Gastrocnemius medialis (tissue), 4 donors: ENCODE data around the gene HOXB1. TPM values are rescaled to one million over a fixed set of nuclear protein-coding genes. Genes with fewer than 3 reads are reported as not detected.

Source experiments
- ATAC-seq, 2 donors: fragments of 150-250 bp; one replicate each; pipeline ENCODE4 v1.9.1; 2016
- DNase-seq, 2 donors: peaks; one replicate each; pipeline ENCODE4 v3.0.0-alpha.2; 2019
- H3K27ac ChIP-seq, 4 donors: fragments of 200-600 bp; sonication (generic); 1 replicate in 1 of 4; 2 replicates in 3 of 4; pipeline ENCODE4 v1.5.1; 2016 to 2018; ENCODE audit warnings: mild to moderate bottlenecking in 2 of 4, moderate library complexity in 1 of 4
- H3K27me3 ChIP-seq, 3 donors: fragments of 200-600 bp; sonication (generic) in 2 of 3; 1 replicate in 1 of 3; 2 replicates in 2 of 3; pipeline versions ENCODE4 v1.5.1 to v1.6.0; 2016 to 2019; ENCODE audit warnings: mild to moderate bottlenecking in 1 of 3, moderate library complexity in 1 of 3
- H3K36me3 ChIP-seq, 2 donors: fragments of 200-600 bp; sonication (generic) in 1 of 2; one replicate each; pipeline ENCODE4 v1.5.1; 2017 to 2018
- H3K4me1 ChIP-seq, 2 donors: fragments of 200-600 bp; sonication (generic) in 1 of 2; one replicate each; pipeline ENCODE4 v1.5.1; 2016 to 2017; ENCODE audit warnings: mild to moderate bottlenecking in 2 of 2
- H3K4me3 ChIP-seq, 4 donors: fragments of 200-600 bp; sonication (generic) in 3 of 4; 1 replicate in 1 of 4; 2 replicates in 3 of 4; pipeline ENCODE4 v1.5.1; 2016 to 2019; ENCODE audit warnings: mild to moderate bottlenecking in 2 of 4
- H3K9me3 ChIP-seq, 3 donors: fragments of 200-600 bp; sonication (generic) in 2 of 3; 1 replicate in 1 of 3; 2 replicates in 2 of 3; pipeline ENCODE4 v1.5.1; 2016 to 2019
- POLR2A ChIP-seq, 2 donors: fragments of 450-650 bp; IDR thresholded peaks; one replicate each; pipeline ENCODE4 v1.6.1; 2017; ENCODE audit warnings: antibody characterized with exemption in 2 of 2, mild to moderate bottlenecking in 2 of 2, moderate library complexity in 2 of 2
- in situ Hi-C, 4 donors: fragments of 200-750 bp; cut with MboI; loops; one replicate each; pipeline versions ENCODE4 v1.15.0 to v1.8.0; 2017; ENCODE audit warnings: low sequenced_read_pairs in 4 of 4
- intact Hi-C: fragments of 100-400 bp; cut with DNase I; formaldehyde crosslinking; loops from one replicate; pipeline ENCODE4 v1.15.1; 2023; ENCODE audit warnings: low total_unique reads
- total RNA-seq, 4 donors: library from RNA; depleted of rRNA; stranded (reverse); fragments of >200 nt; gene quantifications; one replicate each; pipeline versions ENCODE4 v1.1.0 to v1.2.3, GENCODE V29; 2016
- TF ChIP-seq, protein P1 (sequence below), 5 experiments: fragments of 450-650 bp in 3 of 5; fragments of 200-600 bp in 2 of 5; sonication (generic) in 2 of 5; IDR thresholded peaks in 4 of 5; conservative IDR thresholded peaks in 1 of 5; 1 replicate in 4 of 5; 2 replicates in 1 of 5; pipeline ENCODE4 v1.5.1; 2016 to 2019; ENCODE audit warnings: antibody characterized with exemption in 5 of 5, mild to moderate bottlenecking in 3 of 5, moderate library complexity in 3 of 5

The HOXB1 gene
- total RNA-seq, 4 donors from 2014 or later = not detected

DNA sequence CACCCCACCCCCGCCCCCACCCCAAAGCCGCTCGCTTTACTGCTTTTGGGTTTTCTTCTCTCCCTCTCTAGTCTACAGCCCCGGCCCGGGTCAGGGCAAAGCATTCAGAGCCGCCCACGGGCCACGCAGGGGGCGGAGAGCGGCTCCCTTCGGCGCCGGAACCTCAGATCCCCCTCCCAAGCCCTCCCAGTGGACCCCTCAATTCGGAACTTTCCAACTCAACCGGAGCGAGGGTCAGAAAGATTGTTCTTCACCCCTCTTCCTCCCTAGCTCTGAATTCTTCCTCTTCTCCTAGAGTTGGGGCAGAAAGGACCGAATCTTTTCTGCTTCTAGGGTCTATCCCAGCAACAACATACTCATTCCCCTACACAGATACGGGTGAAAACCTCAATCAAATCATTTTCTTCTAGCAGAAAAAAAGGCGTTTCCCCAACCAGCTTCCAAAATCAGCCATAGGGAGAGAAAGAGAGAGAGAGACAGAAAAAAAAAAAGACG is 13.1 kb upstream of the HOXB1 start:
- in situ Hi-C loops (no loop called here), intact Hi-C loops (loop anchor here (2.0 kb wide), 1 partner anchor 35 kb away; the partner anchor contains the start of gene HOXB4)
- H3K4me1 ChIP-seq = peaks cover 10 to 40% of the 10 kb centered on the region in 2 donors
- peak overlapping the region; percentile 59 to 76 (median 68) for H3K4me3 ChIP-seq
- ATAC-seq (peak; percentile 21 to 22), DNase-seq (no peak)
- H3K27ac ChIP-seq = peak overlapping the region; percentile 80 to 94 (median 85)
- no peaks in the 10 kb centered on the region for H3K36me3 ChIP-seq
- TF ChIP-seq, protein P1, sequence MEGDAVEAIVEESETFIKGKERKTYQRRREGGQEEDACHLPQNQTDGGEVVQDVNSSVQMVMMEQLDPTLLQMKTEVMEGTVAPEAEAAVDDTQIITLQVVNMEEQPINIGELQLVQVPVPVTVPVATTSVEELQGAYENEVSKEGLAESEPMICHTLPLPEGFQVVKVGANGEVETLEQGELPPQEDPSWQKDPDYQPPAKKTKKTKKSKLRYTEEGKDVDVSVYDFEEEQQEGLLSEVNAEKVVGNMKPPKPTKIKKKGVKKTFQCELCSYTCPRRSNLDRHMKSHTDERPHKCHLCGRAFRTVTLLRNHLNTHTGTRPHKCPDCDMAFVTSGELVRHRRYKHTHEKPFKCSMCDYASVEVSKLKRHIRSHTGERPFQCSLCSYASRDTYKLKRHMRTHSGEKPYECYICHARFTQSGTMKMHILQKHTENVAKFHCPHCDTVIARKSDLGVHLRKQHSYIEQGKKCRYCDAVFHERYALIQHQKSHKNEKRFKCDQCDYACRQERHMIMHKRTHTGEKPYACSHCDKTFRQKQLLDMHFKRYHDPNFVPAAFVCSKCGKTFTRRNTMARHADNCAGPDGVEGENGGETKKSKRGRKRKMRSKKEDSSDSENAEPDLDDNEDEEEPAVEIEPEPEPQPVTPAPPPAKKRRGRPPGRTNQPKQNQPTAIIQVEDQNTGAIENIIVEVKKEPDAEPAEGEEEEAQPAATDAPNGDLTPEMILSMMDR (IDR thresholded peaks at IDR 0.05 in 4 of 5, conservative IDR thresholded peaks at IDR 0.05 in 1 of 5) = no peak
- TF ChIP-seq POLR2A (IDR thresholded peaks at IDR 0.05) = no peak
- peaks cover 16 to 38% (median 20%) of the 10 kb centered on the region in 3 donors for H3K27me3 ChIP-seq
- no peaks in the 10 kb centered on the region for H3K9me3 ChIP-seq

DNA sequence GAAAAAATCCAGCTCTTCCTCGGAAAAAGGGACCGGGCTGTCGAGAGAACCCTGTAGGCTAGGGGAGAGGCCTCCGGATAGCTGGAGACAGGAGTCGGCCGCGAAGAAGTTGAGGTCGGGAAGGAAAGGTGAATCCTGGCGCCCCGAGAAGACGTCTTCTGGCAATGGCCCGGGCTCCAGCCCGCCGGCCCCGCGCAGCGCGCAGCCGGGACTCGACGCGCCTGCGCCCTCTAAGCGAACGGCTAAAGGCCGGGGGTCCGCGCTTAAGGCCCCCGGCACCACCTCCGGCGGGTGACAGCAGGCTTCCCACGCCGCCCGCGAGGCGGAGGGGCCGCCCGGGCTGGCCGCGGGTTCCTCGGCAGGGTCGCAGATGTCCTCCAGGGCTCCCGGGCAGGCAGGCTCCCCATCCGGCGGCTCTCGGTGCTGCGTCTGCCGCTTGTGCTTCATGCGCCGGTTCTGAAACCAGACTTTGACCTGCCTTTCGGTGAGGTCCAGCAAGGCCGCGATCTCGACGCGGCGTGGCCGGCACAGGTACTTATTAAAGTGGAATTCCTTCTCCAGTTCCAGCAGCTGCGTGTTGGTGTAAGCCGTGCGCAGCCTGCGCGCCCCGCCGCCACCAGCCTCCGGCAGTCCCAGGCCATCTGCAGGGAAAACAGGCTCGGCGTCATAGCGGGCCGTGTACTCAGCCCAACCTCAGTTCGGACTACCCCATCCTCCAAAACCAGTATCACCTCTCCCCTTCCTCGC is 12.5 kb upstream of the HOXB1 start:
- peaks cover 16 to 33% (median 20%) of the 10 kb centered on the region in 3 donors for H3K27me3 ChIP-seq
- peak in 1 of 2 donors; percentile 31 for DNase-seq

DNA sequence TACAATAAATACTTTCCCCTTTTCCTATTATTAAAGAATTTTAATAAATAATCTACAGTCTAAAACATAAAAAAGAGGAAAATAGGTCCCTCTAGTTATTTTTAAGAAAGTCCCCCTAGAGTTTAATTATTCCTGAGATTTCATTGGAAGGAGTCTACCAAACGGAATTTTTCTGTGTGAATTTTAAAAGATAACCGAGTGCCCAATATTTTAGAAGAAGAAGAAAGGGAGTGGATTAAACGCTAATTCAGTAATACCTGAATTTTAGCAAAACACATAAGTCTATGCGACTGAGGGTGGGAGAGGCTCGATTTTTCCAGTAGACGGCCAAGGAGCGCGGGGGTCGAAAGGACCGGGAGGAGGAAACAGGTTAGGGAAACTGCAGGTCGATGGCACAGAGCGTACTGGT is 11.9 kb upstream of the HOXB1 start:
- intact Hi-C loops (loop anchor here (2.0 kb wide), 1 partner anchor 36 kb away; the partner anchor contains the start of gene HOXB4), in situ Hi-C loops (no loop called here)
- ATAC-seq (peak; percentile 8 to 19), DNase-seq (no peak)
- Histone ChIP-seq H3K27me3 (peaks cover 16 to 33% (median 20%) of the 10 kb centered on the region in 3 donors), H3K36me3 (no peaks in the 10 kb centered on the region), H3K9me3 (no peaks in the 10 kb centered on the region), H3K27ac (peak overlapping the region; percentile 80 to 94 (median 85)), H3K4me1 (peaks cover 10 to 38% of the 10 kb centered on the region in 2 donors), H3K4me3 (peak overlapping the region; percentile 59 to 76 (median 68))
- no peak for TF ChIP-seq POLR2A (IDR thresholded peaks at IDR 0.05)
- TF ChIP-seq, protein P1 (IDR thresholded peaks at IDR 0.05 in 4 of 5, conservative IDR thresholded peaks at IDR 0.05 in 1 of 5) = no peak

More for the DNA sequence above, 12.5 kb upstream of the HOXB1 start:
- Histone ChIP-seq H3K36me3 (no peaks in the 10 kb centered on the region), H3K27ac (peak overlapping the region; percentile 80 to 94 (median 85)), H3K9me3 (no peaks in the 10 kb centered on the region), H3K4me3 (peak overlapping the region; percentile 59 to 76 (median 68)), H3K4me1 (peaks cover 10 to 40% of the 10 kb centered on the region in 2 donors)
- TF ChIP-seq POLR2A (IDR thresholded peaks at IDR 0.05) = peak; percentile 17 to 33
- TF ChIP-seq, protein P1 (IDR thresholded peaks at IDR 0.05 in 4 of 5, conservative IDR thresholded peaks at IDR 0.05 in 1 of 5) = peak; percentile 7 to 50 (median 33)
- in situ Hi-C loops (no loop called here), intact Hi-C loops (loop anchor here (2.0 kb wide), 1 partner anchor 36 kb away; the partner anchor contains the start of gene HOXB4)
- ATAC-seq = peak; percentile 54 to 62

DNA sequence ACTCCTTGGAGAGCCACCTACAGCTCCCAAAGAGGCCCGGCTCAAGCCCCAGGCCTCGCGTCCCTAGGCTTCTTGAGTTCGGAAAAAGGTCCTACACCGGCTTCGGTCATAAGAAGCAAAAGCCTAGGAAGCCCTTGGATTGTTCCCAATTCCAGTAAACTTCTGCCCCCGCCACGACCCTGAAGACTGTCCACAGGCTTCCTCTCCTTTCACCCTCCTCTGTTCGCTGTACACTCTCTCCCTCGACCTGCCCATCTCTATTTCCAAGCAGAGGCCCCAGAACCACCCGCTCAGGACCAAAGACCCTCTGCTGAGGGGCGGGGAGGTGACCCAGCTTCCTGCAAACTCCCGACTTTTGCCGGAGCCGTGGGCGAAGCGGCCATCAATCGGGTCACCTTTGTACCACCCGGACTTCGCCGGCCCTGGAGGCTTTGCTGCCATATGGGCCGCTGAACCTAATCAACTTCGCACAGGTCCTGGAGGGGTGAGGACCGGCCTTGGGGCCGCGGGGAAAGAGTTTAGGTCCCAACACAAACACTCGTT is 11.4 kb upstream of the HOXB1 start:
- no peaks in the 10 kb centered on the region for H3K36me3 ChIP-seq
- DNase-seq = no peak
- TF ChIP-seq POLR2A (IDR thresholded peaks at IDR 0.05) = no peak
- TF ChIP-seq, protein P1 (IDR thresholded peaks at IDR 0.05 in 4 of 5, conservative IDR thresholded peaks at IDR 0.05 in 1 of 5) = no peak
- peak overlapping the region; percentile 80 to 94 (median 85) for H3K27ac ChIP-seq
- intact Hi-C loops (loop anchor here (2.0 kb wide), 1 partner anchor 37 kb away; the partner anchor contains the start of gene HOXB4), in situ Hi-C loops (no loop called here)
- no peaks in the 10 kb centered on the region for H3K9me3 ChIP-seq
- ATAC-seq = peak in 1 of 2 donors; percentile 19
- H3K27me3 ChIP-seq = peaks cover 13 to 33% (median 20%) of the 10 kb centered on the region in 3 donors
- peaks cover 10 to 33% of the 10 kb centered on the region in 2 donors for H3K4me1 ChIP-seq
- H3K4me3 ChIP-seq = peak overlapping the region; percentile 59 to 76 (median 68)
